GM23338 (cell line): ENCODE data around the gene RNF13.

ENCODE experiments used
- CREB1 ChIP-seq: fragments of 250-450 bp; sonication (Bioruptor Pico); IDR thresholded peaks from 2 replicates; pipeline ENCODE4 v1.5.0; 2020; ENCODE audit warnings: low read depth, mild to moderate bottlenecking, moderate library complexity
- EZH2 ChIP-seq: fragments of 200-600 bp; sonication (generic); IDR thresholded peaks from one replicate; pipeline ENCODE4 v1.8.0; 2017; ENCODE audit warnings: antibody characterized with exemption, mild to moderate bottlenecking, low read depth; ENCODE audit not compliant: unreplicated experiment
- EZH2phosphoT487 ChIP-seq: fragments of 200-600 bp; sonication (generic); IDR thresholded peaks from one replicate; pipeline ENCODE4 v1.8.1; 2018; ENCODE audit warnings: antibody characterized with exemption; ENCODE audit not compliant: unreplicated experiment
- JUNB ChIP-seq: IDR thresholded peaks from one replicate; pipeline ENCODE4 v1.6.1; 2016; ENCODE audit warnings: antibody characterized with exemption; ENCODE audit not compliant: unreplicated experiment
- NANOG ChIP-seq: IDR thresholded peaks from 2 replicates; pipeline ENCODE4 v1.6.1; 2016; ENCODE audit warnings: antibody characterized with exemption, borderline replicate concordance
- POLR2AphosphoS5 ChIP-seq: IDR thresholded peaks from 2 replicates; pipeline ENCODE4 v1.6.1; 2016; ENCODE audit warnings: antibody characterized with exemption, low read depth
- ZNF114 ChIP-seq: fragments of 250-450 bp; sonication (Bioruptor Pico); IDR thresholded peaks from 2 replicates; pipeline ENCODE4 v1.5.0; 2020; ENCODE audit warnings: mild to moderate bottlenecking, moderate library complexity
- ZNF331 ChIP-seq: fragments of 250-450 bp; sonication (Bioruptor Pico); IDR thresholded peaks from 2 replicates; pipeline ENCODE4 v1.5.0; 2020; ENCODE audit warnings: low read depth, mild to moderate bottlenecking, moderate library complexity
- ZNF462 ChIP-seq: fragments of 250-450 bp; sonication (Bioruptor Pico); IDR thresholded peaks from 2 replicates; pipeline ENCODE4 v1.5.0; 2020; ENCODE audit warnings: mild to moderate bottlenecking, moderate library complexity
- TF ChIP-seq, protein P1 (sequence below), 2 experiments: fragments of 200-600 bp in 1 of 2; sonication (generic) in 1 of 2; conservative IDR thresholded peaks; 2 replicates each; pipeline versions ENCODE4 v1.5.1 to v1.6.1; 2016 to 2017; ENCODE audit warnings: antibody characterized with exemption in 2 of 2, low read depth in 2 of 2, mild to moderate bottlenecking in 2 of 2, moderate library complexity in 1 of 2
- TF ChIP-seq, protein P2 (sequence below): IDR thresholded peaks from one replicate; pipeline ENCODE4 v1.6.1; 2018; ENCODE audit warnings: antibody characterized with exemption; ENCODE audit not compliant: unreplicated experiment
- TF ChIP-seq, protein P3 (sequence below): IDR thresholded peaks from 2 replicates; pipeline ENCODE4 v1.6.1; 2016; ENCODE audit warnings: antibody characterized with exemption

DNA sequence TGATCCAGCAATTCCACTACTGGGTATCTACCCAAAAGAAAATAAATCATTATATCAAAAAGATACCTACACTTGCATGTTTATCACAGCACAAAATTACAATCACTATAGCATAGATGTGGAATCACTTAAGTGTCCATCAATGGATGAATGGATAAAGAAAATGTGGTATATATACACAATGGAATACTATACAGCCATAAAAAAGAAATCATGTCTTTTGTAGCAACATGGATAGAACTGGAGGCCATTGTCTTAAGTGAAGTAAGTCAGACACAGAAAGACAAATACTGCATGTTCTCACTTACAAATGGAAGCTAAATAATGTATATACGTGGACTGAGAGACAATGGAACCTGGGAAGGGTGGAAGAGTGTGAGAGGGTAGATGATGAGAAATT, 185.9 kb downstream of the RNF13 start:
- TF ChIP-seq, protein P1, sequence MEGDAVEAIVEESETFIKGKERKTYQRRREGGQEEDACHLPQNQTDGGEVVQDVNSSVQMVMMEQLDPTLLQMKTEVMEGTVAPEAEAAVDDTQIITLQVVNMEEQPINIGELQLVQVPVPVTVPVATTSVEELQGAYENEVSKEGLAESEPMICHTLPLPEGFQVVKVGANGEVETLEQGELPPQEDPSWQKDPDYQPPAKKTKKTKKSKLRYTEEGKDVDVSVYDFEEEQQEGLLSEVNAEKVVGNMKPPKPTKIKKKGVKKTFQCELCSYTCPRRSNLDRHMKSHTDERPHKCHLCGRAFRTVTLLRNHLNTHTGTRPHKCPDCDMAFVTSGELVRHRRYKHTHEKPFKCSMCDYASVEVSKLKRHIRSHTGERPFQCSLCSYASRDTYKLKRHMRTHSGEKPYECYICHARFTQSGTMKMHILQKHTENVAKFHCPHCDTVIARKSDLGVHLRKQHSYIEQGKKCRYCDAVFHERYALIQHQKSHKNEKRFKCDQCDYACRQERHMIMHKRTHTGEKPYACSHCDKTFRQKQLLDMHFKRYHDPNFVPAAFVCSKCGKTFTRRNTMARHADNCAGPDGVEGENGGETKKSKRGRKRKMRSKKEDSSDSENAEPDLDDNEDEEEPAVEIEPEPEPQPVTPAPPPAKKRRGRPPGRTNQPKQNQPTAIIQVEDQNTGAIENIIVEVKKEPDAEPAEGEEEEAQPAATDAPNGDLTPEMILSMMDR (conservative IDR thresholded peaks at IDR 0.05; ENCODE audit: low read depth in 2 of 2): no peak
- TF ChIP-seq, protein P2, sequence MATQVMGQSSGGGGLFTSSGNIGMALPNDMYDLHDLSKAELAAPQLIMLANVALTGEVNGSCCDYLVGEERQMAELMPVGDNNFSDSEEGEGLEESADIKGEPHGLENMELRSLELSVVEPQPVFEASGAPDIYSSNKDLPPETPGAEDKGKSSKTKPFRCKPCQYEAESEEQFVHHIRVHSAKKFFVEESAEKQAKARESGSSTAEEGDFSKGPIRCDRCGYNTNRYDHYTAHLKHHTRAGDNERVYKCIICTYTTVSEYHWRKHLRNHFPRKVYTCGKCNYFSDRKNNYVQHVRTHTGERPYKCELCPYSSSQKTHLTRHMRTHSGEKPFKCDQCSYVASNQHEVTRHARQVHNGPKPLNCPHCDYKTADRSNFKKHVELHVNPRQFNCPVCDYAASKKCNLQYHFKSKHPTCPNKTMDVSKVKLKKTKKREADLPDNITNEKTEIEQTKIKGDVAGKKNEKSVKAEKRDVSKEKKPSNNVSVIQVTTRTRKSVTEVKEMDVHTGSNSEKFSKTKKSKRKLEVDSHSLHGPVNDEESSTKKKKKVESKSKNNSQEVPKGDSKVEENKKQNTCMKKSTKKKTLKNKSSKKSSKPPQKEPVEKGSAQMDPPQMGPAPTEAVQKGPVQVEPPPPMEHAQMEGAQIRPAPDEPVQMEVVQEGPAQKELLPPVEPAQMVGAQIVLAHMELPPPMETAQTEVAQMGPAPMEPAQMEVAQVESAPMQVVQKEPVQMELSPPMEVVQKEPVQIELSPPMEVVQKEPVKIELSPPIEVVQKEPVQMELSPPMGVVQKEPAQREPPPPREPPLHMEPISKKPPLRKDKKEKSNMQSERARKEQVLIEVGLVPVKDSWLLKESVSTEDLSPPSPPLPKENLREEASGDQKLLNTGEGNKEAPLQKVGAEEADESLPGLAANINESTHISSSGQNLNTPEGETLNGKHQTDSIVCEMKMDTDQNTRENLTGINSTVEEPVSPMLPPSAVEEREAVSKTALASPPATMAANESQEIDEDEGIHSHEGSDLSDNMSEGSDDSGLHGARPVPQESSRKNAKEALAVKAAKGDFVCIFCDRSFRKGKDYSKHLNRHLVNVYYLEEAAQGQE: no peak
- TF ChIP-seq POLR2AphosphoS5 (no peak), EZH2phosphoT487 (no peak), EZH2 (no peak), CREB1 (CRISPR knock-in tag) (no peak), ZNF331 (no peak), JUNB (no peak), NANOG (no peak), ZNF462 (no peak), ZNF114 (CRISPR knock-in tag) (no peak)
- TF ChIP-seq, protein P3, sequence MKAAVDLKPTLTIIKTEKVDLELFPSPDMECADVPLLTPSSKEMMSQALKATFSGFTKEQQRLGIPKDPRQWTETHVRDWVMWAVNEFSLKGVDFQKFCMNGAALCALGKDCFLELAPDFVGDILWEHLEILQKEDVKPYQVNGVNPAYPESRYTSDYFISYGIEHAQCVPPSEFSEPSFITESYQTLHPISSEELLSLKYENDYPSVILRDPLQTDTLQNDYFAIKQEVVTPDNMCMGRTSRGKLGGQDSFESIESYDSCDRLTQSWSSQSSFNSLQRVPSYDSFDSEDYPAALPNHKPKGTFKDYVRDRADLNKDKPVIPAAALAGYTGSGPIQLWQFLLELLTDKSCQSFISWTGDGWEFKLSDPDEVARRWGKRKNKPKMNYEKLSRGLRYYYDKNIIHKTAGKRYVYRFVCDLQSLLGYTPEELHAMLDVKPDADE: no peak
